ENCODE data around the gene METTL4.

The METTL4 gene

DNA sequence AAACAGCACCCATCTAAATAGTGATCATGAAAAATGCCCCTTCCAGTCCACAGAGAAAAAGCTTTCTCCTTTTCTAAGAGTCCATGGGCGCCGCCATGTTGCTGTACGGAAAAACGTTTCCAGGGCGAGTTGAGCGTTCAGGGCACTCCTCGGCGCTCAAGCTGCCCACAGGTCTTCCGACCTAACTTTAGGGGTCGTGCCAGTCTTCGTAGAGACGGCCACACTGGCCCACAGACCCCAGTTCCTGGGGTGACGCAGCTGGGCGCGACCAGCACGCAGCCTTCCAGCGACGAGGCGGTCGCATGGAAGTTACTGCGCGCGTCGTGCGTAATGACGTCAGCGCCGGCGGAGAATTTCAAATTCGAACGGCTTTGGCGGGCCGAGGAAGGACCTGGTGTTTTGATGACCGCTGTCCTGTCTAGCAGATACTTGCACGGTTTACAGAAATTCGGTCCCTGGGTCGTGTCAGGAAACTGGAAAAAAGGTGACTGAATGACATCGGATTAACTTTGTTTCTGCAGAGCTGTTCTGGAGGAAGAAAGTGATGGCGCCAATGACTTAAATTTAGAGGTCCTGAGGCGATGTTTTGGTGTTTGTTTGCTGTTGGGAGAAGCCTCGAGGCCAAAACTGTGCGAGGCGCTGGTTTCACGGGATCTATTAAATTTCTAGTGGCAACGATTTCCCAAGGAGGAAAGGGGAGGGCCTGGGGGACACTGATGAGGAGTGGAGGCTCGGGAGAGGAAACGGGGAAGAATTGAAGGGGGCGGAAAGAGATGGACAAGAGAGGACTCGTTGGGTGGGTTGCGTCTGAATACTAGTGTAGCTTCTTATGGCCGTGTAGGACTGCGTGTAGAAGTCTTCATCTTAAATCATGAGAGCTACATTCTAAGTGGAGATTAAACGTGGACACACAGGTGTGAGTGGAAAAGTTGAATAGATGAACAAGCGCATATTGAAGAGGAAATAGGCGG is at the start of gene METTL4, which contains the start of gene NDC80:
METTL4 (minus strand) TSS at position 306 of the 971 bp plus-strand sequence. CDS start 4,289 bp downstream, outside the sequence.
NDC80 (plus strand) TSS at position 358 of the 971 bp plus-strand sequence. CDS start 1,429 bp downstream, outside the sequence.
- peak; percentile 72 for DNase-seq (ENCODE audit: low read depth)

DNA sequence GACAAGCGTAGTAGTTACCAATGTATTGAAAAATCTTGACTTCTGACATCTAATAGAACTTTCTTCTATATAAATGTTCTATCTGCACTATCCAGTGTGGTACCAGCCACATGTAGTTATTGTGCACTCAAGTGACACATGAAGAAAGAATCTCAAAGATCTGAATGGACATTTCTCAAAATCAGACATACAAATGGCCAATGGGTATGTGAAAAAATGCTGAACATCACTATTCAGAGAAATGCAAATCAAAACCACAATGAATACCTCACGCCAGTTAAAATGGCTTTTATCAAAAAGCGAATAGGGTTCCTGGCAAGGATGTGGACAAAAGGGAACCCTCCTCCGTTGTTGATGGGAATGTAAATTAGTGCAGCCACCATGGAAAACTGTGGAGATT is 46.7 kb upstream of the METTL4 start:
- DNase-seq (ENCODE audit: low read depth): no peak

- DNase-seq (ENCODE audit: low read depth): no peak
Observed at GRCh38 chr18:2617401-2617998, 46.2 kb upstream of the METTL4 start.

DNA sequence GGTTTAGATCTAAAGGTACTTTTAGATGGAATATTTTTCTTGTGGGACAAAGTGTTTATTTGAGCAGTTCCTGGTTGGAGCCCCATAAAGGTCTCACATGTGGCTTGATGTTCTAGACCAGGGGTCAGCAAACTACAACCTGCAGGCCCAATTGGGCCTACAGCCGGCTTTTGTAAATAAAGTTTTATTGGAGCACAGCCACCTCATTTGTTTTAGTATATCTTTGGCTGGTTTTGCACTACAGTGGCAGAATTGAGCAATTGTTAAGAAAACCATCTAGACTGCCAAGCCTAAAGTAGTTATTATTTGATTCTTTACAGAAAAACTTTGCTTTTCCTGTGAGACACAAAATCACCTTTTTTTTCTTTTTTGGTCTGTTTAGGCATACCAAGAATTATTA is 41.7 kb upstream of the METTL4 start:
- DNase-seq (ENCODE audit: low read depth): no peak

- DNase-seq (ENCODE audit: low read depth): no peak
Observed at GRCh38 chr18:2610549-2610948, 39.2 kb upstream of the METTL4 start.

- no peak for DNase-seq (ENCODE audit: low read depth)
Observed at GRCh38 chr18:2609604-2610003, 38.3 kb upstream of the METTL4 start.

DNA sequence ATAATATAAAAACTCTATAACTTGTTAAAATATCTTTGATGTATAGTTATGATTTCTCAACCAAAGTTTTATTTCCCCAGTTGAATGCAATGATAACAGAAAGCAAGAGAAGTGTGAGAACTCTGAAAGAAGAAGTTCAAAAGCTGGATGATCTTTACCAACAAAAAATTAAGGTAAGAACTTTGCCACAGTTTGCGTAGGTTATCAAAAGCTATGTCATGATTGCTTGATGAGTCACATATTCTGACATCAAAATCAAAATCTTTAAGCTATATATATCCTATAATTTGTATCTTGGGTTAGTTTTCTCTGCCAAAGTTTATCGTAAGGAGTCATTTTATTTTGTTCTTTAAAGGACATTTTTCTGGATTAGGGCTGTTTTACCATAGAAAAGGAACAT is 35.0 kb upstream of the METTL4 start:
- DNase-seq (ENCODE audit: low read depth): no peak

DNA sequence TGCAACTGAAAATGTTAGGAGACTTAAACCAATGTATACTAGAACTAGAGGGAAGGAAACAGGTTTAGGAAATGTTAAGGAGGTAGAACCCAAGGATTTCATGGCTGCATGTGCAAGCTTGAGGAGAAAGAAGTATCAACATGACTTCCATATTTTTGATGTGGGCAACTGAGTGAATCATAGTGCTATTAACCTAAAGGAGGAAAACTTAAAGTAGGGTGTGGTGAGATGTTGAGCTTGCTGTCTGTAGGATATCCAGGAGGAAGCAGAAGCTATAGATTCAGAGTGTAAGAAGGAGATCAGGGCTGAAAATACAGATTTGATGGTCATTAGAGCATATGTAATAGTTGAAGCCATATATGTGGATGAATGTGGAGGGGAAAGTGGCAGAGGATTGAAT is 31.5 kb upstream of the METTL4 start:
- DNase-seq (ENCODE audit: low read depth): no peak

- DNase-seq (ENCODE audit: low read depth): no peak
Observed at GRCh38 chr18:2597639-2598038, 26.3 kb upstream of the METTL4 start.

DNA sequence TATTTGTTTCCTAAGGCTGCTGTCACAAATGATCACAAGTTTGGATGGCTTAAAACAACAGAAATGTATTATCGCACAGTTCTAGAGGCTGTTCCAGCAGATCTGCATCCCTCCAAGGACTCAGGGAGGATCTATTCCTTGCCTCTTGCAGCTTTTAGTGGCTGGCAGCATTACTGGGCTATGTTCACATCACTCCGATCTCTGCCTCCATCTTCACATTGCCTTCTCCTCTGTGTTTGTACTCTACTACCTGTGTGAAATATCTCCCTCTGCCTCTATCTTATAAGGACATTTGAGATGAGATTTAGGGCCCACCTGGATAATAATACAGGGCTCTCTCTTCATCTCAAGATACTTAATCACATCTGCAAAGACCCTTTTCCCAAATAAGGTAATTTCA is 19.0 kb upstream of the METTL4 start:
- no peak for DNase-seq (ENCODE audit: low read depth)

DNA sequence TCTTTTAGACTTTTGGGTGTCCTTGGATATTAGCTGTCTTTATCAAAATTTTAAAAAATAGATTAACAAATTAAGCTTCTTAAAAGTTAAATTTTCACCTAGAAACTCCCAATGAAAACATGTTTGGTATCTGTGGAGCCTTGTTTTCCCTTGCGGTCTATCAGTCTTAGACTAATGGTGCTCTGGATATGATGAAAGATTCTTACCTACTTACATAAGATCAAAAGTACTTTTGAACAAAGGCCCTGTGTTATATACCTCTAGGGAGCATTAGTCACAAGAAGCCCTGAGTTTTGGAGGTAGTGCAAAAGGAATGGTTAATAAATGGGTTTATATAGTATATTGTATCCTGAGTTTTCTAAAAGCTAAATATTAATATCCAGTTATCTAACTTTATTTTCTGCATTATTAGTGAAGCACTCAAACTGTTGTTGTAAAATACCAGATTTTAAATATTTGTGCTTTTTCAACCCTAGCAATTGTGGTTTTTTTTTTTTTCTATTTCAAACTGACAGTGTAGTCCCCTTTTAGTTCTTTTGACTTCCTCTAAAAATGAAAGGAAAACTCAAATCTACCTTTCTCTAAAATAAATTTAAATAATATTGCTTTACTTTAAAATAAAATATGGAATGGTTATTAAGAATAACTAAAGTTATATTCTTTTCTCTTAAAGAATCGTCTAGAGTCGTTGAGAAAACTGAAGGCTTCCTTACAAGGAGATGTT is 18.2 kb upstream of the METTL4 start:
- no peak for DNase-seq (ENCODE audit: low read depth)

DNA sequence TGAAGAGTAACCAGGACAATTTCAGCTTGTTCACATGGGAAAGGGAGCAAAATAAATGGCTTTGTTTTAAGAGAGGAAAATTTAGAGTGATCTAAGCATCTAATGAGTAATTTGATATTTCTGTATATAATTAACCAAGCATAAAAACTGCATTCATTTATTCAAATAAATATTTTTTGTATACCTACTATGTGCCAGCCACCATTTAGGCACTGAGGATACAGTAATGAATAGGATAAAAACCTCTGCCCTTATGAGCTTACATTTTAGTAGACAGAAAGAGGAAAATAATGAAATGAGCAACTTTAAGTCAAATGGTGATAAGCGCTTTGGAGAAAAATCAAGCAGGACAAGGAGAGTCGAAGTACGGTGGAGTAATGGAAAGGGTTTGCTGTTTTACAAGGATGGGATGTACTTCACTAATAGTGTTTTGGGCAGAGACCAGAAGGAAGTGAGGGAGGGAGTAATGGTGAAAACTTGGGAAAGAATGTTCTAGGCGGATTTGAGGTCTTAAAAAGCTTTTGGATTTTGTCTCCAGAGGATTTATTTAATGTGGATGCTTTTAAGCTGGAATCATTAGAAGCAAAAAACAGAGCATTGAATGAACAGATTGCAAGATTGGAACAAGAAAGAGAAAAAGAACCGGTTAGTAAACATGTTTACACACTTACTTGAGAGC is 17.5 kb upstream of the METTL4 start:
- no peak for DNase-seq (ENCODE audit: low read depth)

GRCh38 chr18:2587788-2588187 is 16.5 kb upstream of the METTL4 start:
- DNase-seq (ENCODE audit: low read depth): no peak

GRCh38 chr18:2573408-2573807 is 2.1 kb upstream of the METTL4 start:
- no peak for DNase-seq (ENCODE audit: low read depth)

- no peak for DNase-seq (ENCODE audit: low read depth)
Observed at GRCh38 chr18:2572892-2573291, 1.6 kb upstream of the METTL4 start.

GRCh38 chr18:2572171-2572569 is 865 bp upstream of the METTL4 start:
- no peak for DNase-seq (ENCODE audit: low read depth)

GRCh38 chr18:2570772-2571199 is 519 bp downstream of the METTL4 start:
- DNase-seq (ENCODE audit: low read depth): peak; percentile 42

DNA sequence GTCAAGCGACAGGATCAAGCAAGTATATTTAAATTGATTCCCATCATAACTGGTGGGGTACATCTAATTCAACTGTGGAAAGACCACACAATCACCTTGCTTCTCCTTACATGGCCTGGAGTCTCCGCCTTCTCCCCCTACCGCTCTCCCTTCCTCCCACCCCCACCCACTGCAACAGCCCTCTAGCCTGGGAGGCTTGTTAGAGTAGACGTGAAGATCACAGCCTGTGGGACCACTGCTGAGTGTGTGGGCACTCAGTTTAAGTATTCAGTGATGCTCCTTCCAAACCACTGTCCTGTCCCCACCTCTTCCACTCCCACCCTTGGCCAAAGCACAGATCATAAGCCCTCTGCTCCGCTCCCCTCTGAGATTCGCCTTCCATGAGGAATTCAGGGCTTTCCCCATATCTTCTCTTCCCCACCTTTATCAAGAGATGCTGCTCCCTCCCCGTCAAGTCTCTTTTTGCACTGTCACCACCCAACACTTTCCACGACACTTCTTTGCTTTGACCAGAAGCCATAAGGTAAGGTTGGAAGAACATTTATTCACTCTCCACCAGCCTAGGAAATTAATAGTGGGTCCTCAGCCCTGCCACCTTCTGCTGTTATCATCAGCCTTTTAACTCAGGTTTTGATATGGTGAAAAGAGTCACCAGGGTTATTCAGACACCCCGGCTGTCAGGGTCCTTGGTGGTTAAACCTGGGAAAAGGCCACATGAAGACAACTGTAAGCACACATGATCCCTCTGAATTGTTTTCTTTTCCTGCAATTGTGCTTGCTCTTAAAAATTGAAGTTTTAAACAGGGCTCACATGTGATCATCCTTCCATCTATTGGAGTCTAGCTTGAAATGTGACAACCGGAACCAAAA is 1.7 kb downstream of the METTL4 start:
- no peak for DNase-seq (ENCODE audit: low read depth)

DNA sequence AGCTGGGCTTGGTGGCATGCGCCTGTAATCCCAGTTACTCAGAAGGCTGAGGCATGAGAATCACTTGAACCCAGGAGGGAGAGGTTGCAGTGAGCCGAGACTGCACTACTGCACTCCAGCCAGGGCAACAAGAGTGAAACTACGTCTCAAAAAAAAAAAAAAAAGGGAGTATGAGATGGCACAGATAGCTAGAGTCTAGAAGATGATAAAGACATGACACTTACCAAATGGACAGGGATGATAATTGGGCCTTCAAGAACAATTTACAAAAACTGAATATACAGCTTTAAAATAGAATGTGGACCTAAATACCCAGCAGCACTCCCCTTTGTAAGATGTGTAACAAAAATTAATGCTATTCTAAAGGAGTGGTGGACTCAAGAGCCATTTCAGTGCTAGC is 2.7 kb downstream of the METTL4 start:
- DNase-seq (ENCODE audit: low read depth): no peak

DNA sequence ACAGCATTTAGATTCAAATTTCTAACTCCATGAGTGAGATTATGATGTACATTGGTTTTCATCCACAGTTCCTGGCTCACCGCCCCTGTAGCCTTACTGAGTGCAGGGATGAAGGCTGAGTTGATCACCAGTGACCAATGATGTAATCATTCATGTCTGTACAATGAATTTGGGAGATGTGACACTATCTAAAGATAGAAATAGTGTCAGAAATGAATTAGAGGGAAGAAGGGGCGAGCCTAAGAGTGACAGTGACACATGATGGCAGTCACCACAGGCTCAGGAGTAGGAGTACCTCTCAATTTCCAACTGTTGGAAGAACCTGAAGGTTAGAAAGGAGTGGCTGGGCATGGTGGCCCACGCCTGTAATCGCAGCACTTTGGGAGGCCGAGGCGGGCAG is 3.2 kb downstream of the METTL4 start:
- DNase-seq (ENCODE audit: low read depth): no peak

GRCh38 chr18:2564373-2564772 is 6.9 kb downstream of the METTL4 start:
- no peak for DNase-seq (ENCODE audit: low read depth)

Measured in activated T-helper 1 cell treated with Interleukin-2 at 50 U/mL for 16 hours (primary cell).